WTC11 (cell line): ENCODE data around the gene TMPRSS11B. TPM values are rescaled to one million over a fixed set of nuclear protein-coding genes. Genes with fewer than 3 reads are reported as not detected.

Experiments
- ATAC-seq: fragments of 200-7000 bp; cut with Tn5 transposase; 2 replicates; pipeline ENCODE4 v1.10.0; 2021; ENCODE audit warnings: mild to moderate bottlenecking, moderate library complexity
- CTCF ChIA-PET: fragments of 300-600 bp; sonication (Branson Sonifier 250); formaldehyde crosslinking; loops from one replicate; lab custom pipeline; 2021; ENCODE audit warnings: antibody characterized with exemption; lab: Charles Lee
- POLR2A ChIA-PET: fragments of 350-600 bp; sonication (Branson Sonifier 250); formaldehyde crosslinking; loops from one replicate; lab custom pipeline; 2021; ENCODE audit warnings: antibody characterized with exemption; lab: Charles Lee
- DNase-seq: peaks from one replicate; pipeline ENCODE4 v3.0.0; 2021; ENCODE audit warnings: low spot score
- H3K27ac Mint-ChIP-seq: 2 replicates; pipeline ENCODE4 v1.8.0; 2021; ENCODE audit warnings: mixed read lengths
- H3K27me3 Mint-ChIP-seq: 2 replicates; pipeline ENCODE4 v1.8.0; 2021; ENCODE audit warnings: low read depth, mild to moderate bottlenecking, moderate library complexity, mixed read lengths
- H3K36me3 Mint-ChIP-seq: 2 replicates; pipeline ENCODE4 v1.8.0; 2021; ENCODE audit warnings: mixed read lengths
- H3K4me1 Mint-ChIP-seq: 2 replicates; pipeline ENCODE4 v1.8.0; 2022; ENCODE audit warnings: mixed read lengths
- H3K4me3 Mint-ChIP-seq: 2 replicates; pipeline ENCODE4 v1.8.0; 2021; ENCODE audit warnings: mild to moderate bottlenecking, moderate library complexity, mixed read lengths
- H3K9me3 Mint-ChIP-seq: 2 replicates; pipeline ENCODE4 v1.8.0; 2021; ENCODE audit warnings: mixed read lengths
- CREB1 ChIP-seq: sonication (generic); formaldehyde crosslinking; IDR thresholded peaks from 2 replicates; pipeline ENCODE4 v1.8.0; 2023; ENCODE audit warnings: mild to moderate bottlenecking, missing genetic modification reagents
- CTCF ChIP-seq: fragments of 200-600 bp; IDR thresholded peaks from 2 replicates; pipeline ENCODE4 v1.8.0; 2022; ENCODE audit warnings: antibody characterized with exemption
- FOXJ3 ChIP-seq: sonication (generic); formaldehyde crosslinking; IDR thresholded peaks from 2 replicates; pipeline ENCODE4 v1.9.0; 2021; ENCODE audit warnings: missing genetic modification reagents, mild to moderate bottlenecking, borderline replicate concordance
- GTF2I ChIP-seq: fragments of 250-450 bp; sonication (Bioruptor Pico); conservative IDR thresholded peaks from 2 replicates; pipeline ENCODE4 v1.4.0; 2021; ENCODE audit warnings: mild to moderate bottlenecking
- JUN ChIP-seq: sonication (generic); formaldehyde crosslinking; IDR thresholded peaks from 2 replicates; pipeline ENCODE4 v1.8.0; 2023; ENCODE audit warnings: mild to moderate bottlenecking, missing genetic modification reagents
- MYBL2 ChIP-seq: sonication (generic); formaldehyde crosslinking; IDR thresholded peaks from 2 replicates; pipeline ENCODE4 v1.8.1; 2023; ENCODE audit warnings: mild to moderate bottlenecking, moderate library complexity, missing genetic modification reagents
- NR1H2 ChIP-seq: sonication (generic); formaldehyde crosslinking; IDR thresholded peaks from 2 replicates; pipeline ENCODE4 v1.9.0; 2021; ENCODE audit warnings: mild to moderate bottlenecking, moderate library complexity, missing genetic modification reagents
- NR2C2 ChIP-seq: sonication (generic); formaldehyde crosslinking; IDR thresholded peaks from 2 replicates; pipeline ENCODE4 v1.8.0; 2022; ENCODE audit warnings: mild to moderate bottlenecking, missing genetic modification reagents
- PREB ChIP-seq: sonication (generic); formaldehyde crosslinking; IDR thresholded peaks from 2 replicates; pipeline ENCODE4 v1.8.1; 2022; ENCODE audit warnings: mild to moderate bottlenecking, missing genetic modification reagents, moderate library complexity, borderline replicate concordance
- PRRX2 ChIP-seq: fragments of 250-450 bp; sonication (Bioruptor Pico); IDR thresholded peaks from 2 replicates; pipeline ENCODE4 v1.8.0; 2021; ENCODE audit warnings: mild to moderate bottlenecking
- STAT6 ChIP-seq: sonication (generic); formaldehyde crosslinking; conservative IDR thresholded peaks from 2 replicates; pipeline ENCODE4 v1.8.1; 2023; ENCODE audit warnings: mild to moderate bottlenecking, low read depth, missing genetic modification reagents, moderate library complexity
- USF1 ChIP-seq: sonication (generic); formaldehyde crosslinking; IDR thresholded peaks from 2 replicates; pipeline ENCODE4 v1.8.0; 2022; ENCODE audit warnings: mild to moderate bottlenecking, missing genetic modification reagents
- ZNF121 ChIP-seq: sonication (generic); formaldehyde crosslinking; IDR thresholded peaks from 2 replicates; pipeline ENCODE4 v1.8.0; 2023; ENCODE audit warnings: missing genetic modification reagents
- ZNF219 ChIP-seq: sonication (generic); formaldehyde crosslinking; IDR thresholded peaks from 2 replicates; pipeline ENCODE4 v1.8.0; 2023; ENCODE audit warnings: missing genetic modification reagents, mild to moderate bottlenecking, borderline replicate concordance
- ZNF317 ChIP-seq: sonication (generic); formaldehyde crosslinking; IDR thresholded peaks from 2 replicates; pipeline ENCODE4 v1.8.1; 2023; ENCODE audit warnings: low read depth, mild to moderate bottlenecking, moderate library complexity, missing genetic modification reagents, borderline replicate concordance
- ZNF416 ChIP-seq: fragments of 250-450 bp; sonication (Bioruptor Pico); IDR thresholded peaks from 2 replicates; pipeline ENCODE4 v1.9.0; 2021; ENCODE audit warnings: mild to moderate bottlenecking, inconsistent platforms
- ZSCAN18 ChIP-seq: fragments of 250-450 bp; sonication (Bioruptor Pico); IDR thresholded peaks from 2 replicates; pipeline ENCODE4 v2.1.2; 2022; ENCODE audit warnings: mild to moderate bottlenecking, moderate library complexity
- total RNA-seq: library from RNA; stranded (reverse); gene quantifications from 3 replicates; pipeline ENCODE4 v1.2.3, GENCODE V29; 2021

The TMPRSS11B gene
- total RNA-seq, 1 experiment from 2014 or later, result not detected

GRCh38 chr4:68250151-68250930 lies 4.8 kb upstream of the TMPRSS11B start:
- ChIA-PET CTCF (no interaction called here), POLR2A (no interaction called here)
- DNase-seq (no peak), ATAC-seq (no peak)
- no peak overlapping the region for H3K4me3 Mint-ChIP-seq
- H3K27ac Mint-ChIP-seq, result no peak overlapping the region
- no peaks in the 10 kb centered on the region for H3K9me3 Mint-ChIP-seq
- no peaks in the 10 kb centered on the region for H3K4me1 Mint-ChIP-seq
- H3K27me3 Mint-ChIP-seq, result no peaks in the 10 kb centered on the region
- TF ChIP-seq ZNF416 (CRISPR knock-in tag) (no peak), ZNF121 (CRISPR knock-in tag) (no peak), ZSCAN18 (CRISPR knock-in tag) (no peak), GTF2I (CRISPR knock-in tag) (no peak), MYBL2 (CRISPR knock-in tag) (no peak), FOXJ3 (CRISPR knock-in tag) (no peak), PRRX2 (CRISPR knock-in tag) (no peak), ZNF317 (CRISPR knock-in tag) (no peak)
- no peaks in the 10 kb centered on the region for H3K36me3 Mint-ChIP-seq

- POLR2A ChIA-PET, result no interaction called here
- no peak for ATAC-seq
- CTCF ChIA-PET, result no interaction called here
- Mint-ChIP-seq H3K27me3 (no peaks in the 10 kb centered on the region), H3K9me3 (no peaks in the 10 kb centered on the region), H3K4me1 (no peaks in the 10 kb centered on the region), H3K27ac (no peak overlapping the region), H3K4me3 (no peak overlapping the region), H3K36me3 (no peaks in the 10 kb centered on the region)
- no peak for DNase-seq
- TF ChIP-seq ZNF219 (CRISPR knock-in tag), result no peak
- no peak for TF ChIP-seq CTCF
- TF ChIP-seq NR1H2 (CRISPR knock-in tag), result no peak
- no peak for TF ChIP-seq CREB1
- TF ChIP-seq STAT6, result no peak
- TF ChIP-seq NR2C2 (CRISPR knock-in tag), result no peak
- TF ChIP-seq JUN (CRISPR knock-in tag), result no peak
- no peak for TF ChIP-seq USF1 (CRISPR knock-in tag)
- no peak for TF ChIP-seq PREB (CRISPR knock-in tag)
Observed at GRCh38 chr4:68249434-68249833, 3.9 kb upstream of the TMPRSS11B start.
